GM12872 (cell line): ENCODE data around the gene SNAP25.

Source experiments
- CTCF ChIP-seq: IDR thresholded peaks from 3 replicates; pipeline ENCODE4 v1.5.1; 2011; ENCODE audit warnings: low read depth, mild to moderate bottlenecking, low read length, moderate library complexity; ENCODE audit not compliant: insufficient read depth

Gene SNAP25

GRCh38 chr20:10282979-10283456 is 64.4 kb downstream of the SNAP25 start:
- no peak for TF ChIP-seq CTCF

- no peak for TF ChIP-seq CTCF
These were observed 67.7 kb downstream of the SNAP25 start for GRCh38 chr20:10286356-10286755.

GRCh38 chr20:10288421-10288820 is 69.8 kb downstream of the SNAP25 start:
- TF ChIP-seq CTCF = no peak

- TF ChIP-seq CTCF = no peak
These were observed 70.5 kb downstream of the SNAP25 start for GRCh38 chr20:10288954-10289646.

GRCh38 chr20:10291568-10292248 is 73.1 kb downstream of the SNAP25 start:
- no peak for TF ChIP-seq CTCF

- TF ChIP-seq CTCF = no peak
These were observed 78.6 kb downstream of the SNAP25 start for GRCh38 chr20:10297223-10297622.

GRCh38 chr20:10297684-10298240 is 79.1 kb downstream of the SNAP25 start:
- no peak for TF ChIP-seq CTCF
